HTR-8/SVneo (cell line): Measurements from ENCODE around the gene IWS1.

ENCODE experiments used
- DNase-seq: peaks from one replicate; pipeline ENCODE4 v3.0.0; 2011; ENCODE audit warnings: low spot score, mixed read lengths; ENCODE audit not compliant: insufficient read length
- FAIRE-seq: peaks from 2 replicates; lab custom pipeline; 2011; peaks lifted over from hg19 to GRCh38; lab: Jason Lieb, UNC

The IWS1 gene

GRCh38 chr2:127431408-127432023 is 94.8 kb downstream of the IWS1 start:
- FAIRE-seq (no peak), DNase-seq (no peak)
